Kidney glomerular epithelial cell (primary cell): ENCODE measurements around the gene CORO1A.
"Not testable (repeated sequence)": the region's sequence is repeated elsewhere in the genome, so short reads cannot be mapped to it uniquely, and the experiment has no call there.

Experiments used
- DNase-seq: peaks from one replicate; lab custom pipeline; 2025; lab: John Stamatoyannopoulos, UW

CORO1A gene

DNA sequence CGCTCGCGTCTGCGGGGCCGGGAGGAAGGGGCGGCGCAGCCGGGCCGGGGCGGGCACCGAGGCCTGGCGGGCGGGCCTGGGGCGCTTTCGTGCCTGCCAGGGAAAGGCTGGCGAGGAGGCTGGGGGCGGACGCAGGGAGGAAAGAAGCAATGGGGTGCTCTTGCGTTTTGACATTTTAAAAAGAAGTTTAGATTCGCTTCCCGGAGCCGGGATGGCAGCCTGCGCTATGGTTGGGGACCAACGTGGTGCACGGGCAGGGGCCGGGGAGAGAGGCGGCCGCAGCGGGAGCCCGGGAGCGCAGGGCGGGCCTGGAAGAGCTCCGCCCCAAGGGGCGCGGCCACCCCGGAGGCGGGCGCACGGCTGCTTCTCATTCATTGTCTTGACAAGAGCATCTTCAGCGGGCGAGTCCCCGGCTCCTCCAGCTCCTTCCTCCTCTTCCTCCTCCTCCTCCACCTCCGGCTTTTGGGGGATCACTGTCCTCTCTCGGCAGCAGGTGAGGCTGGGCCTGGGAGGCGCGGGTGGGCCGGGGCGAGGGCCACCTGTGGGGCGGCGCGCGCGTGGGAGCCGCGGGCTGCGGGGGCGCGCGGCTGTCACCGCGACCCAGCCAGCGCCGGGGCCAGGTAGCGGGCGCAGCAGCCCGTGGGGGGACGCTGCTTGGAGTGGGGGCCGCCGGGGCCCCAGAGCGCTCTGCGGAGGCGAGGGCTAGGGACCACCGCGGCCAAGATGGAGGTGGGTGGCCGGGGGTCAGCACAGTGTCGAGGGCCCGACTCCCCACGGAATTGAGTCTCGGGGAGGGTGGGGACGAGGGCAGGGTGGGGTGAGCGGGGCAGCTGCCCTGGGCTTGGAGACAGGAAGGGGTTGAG, at the start of gene CORO1A:
Gene CORO1A, plus strand, starts transcription at position 370 of the 863 bp plus-strand sequence. CDS start 1,608 bp downstream, outside the sequence.
- peak; percentile 57 for DNase-seq

DNA sequence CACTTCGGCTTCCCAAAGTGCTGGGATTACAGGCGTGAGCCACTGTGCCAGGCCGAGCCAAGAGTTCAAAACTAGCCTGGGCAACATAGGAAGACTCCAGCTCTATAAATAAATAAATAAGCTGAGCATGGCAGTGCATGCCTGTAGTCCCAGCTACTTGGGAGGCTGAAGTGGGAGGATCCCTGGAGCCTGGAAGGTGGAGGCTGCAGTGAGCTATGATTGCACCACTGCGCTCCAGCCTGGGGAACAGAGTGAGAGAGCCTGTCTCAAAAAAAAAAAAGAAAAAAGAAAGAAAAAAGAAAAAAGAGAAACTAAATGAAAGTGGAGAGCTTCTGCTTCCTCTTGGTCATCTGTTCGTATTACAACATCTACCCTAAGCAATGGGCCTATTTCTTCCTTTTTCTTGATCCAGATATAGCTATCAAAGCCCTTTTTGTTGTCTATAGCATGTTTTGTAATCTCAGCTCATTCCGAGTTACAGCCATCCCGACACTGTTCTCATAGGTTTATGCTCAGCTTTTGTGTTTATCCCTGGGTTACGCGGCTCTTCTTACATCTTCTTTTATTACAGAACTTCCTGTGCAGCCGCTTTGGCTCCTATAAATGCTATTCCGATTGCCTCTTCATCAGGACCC, 46.3 kb upstream of the CORO1A start:
- no peak for DNase-seq

DNA sequence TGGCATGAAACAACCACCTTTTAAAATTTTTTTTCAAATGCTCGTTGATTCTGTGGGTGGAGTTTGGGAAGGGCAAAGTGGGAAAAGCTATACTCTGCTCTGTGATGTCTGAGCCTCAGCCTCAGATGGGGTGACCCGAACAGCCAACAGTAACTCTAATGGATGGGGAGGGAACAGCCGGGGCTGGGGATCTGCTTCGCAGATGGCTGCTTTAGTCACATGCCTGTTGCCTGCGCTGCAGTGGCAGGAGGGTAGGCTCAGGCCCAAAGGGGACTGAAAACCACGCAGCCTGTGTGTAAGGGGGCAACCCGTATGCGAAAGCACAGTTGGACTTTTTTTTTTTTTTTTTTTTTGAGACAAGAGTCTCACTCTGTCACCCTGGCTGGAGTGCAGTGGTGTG, 45.5 kb upstream of the CORO1A start:
- no peak for DNase-seq

DNA sequence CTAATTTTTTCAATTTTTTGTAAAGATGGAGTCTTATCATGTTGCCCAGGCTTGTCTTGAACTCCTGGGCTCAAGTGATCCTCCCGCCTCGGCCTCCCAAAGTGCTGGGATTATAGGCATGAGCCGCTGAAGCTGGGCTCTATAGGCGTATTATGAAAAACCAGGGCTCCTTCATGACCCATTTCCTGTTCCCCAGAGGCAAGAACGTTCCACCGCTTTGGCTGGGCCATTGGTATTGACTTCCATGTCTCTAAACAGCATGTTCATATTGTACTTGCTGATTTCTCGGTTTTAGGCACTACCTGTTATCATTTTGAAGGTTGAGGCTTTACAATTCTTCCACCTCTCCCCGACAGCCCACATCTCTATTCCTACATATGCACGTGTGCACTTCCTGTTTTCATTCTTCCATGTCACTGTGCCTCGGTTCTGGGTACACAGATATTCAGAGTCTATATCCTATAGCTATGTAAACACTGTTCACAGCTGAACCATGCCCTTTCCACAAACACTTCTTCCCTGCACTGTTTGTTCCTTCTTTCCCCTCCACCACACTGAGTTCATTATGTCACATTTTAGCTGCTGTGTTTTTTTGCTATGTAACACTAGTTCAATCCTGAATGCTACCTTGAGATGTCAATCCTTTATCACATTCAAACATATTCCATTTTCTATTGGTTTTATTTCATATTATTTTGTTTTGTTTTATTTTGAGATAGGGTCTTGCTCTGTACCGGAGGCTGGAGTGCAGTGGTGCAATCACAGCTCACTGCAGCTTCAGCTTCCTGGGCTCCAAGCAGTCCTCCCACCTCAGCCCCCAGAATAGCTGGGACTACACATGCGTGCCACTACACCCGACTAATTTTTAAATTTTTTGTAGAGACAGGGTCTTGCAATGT, 43.6 kb upstream of the CORO1A start:
- DNase-seq: no peak

DNA sequence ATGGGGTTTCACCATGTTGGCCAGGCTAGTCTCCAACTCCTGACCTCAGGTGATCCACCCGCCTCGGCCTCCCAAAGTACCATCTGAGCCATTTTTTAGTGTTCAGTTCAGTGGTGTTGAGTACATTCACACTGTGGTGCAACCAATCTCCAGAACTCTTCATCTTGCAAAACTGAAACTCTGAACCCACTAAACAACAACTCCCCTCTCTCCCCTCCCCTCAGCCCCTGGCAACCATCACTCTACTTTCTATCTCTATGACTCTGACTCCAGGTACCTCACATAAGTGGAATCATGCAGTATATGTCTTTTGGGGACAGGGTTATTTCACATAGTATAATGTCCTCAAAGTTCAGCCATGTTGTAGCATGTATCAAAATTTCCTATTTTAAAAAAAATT, 41.7 kb upstream of the CORO1A start:
- no peak for DNase-seq

DNA sequence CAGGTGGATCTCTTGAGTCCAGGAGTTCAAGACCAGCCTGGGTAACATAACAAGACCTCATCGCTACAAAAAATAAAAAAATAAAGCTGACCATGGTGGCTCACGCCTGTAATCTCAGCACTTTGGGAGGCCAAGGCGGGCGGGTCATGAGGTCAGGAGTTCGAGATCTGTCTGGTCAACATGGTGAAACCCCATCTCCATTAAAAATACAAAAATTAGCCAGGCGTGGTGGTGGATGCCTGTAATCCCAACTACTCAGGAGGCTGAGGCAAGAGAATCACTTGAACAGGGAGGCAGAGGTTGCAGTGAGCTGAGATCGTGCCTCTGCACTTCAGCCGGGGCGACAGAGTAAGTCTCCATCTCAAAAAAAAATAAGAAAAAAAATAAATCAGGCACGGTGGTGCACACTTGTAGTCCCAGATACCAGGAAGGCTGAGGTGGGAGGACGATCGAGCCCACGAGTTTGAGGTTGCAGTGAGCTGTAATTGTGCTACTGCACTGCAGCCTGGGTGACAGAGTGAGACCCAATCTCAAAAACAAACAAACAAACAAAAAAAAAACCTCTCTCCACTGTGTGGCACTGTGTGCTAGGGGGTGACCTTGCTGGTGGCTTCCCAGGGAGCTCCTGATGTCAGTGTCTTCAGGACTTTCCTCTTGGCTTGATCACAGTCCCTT, 40.6 kb upstream of the CORO1A start:
- no peak for DNase-seq

DNA sequence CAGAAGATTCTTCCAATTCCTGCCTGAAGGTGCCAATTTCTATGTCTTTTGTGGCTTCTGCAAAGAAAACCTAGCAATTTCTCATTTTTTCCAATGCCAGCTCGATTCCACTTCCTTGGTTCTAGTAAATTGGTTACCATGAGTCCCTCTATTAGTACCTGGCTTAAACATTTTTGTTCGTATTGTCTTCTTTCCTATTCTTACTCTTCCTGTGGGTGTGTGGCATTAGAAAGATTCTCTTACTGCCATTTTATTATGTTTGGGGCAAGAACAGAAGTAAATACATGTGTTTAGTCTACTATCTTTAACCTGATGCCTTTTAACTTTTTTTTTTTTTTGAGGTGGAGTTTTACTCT, 40.1 kb upstream of the CORO1A start:
- no peak for DNase-seq

DNA sequence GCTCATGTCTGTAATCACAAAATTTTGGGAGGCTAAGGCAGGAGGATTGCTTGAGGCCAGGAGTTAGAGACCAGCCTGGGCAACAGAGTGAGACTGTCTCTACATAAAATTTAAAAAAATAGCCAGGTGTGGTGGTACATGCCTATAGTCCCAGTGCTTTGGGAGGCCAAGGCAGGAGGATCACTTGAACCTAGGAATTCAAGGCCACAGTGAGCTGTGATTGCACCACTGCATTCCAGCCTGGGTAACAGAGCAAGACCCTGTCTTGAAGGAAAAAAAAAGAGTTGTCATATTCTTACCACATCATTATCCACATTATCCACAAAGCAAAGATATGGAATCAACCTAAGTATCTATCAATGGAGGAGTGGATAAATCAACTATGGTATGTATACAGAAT, 39.4 kb upstream of the CORO1A start:
- DNase-seq: no peak

DNA sequence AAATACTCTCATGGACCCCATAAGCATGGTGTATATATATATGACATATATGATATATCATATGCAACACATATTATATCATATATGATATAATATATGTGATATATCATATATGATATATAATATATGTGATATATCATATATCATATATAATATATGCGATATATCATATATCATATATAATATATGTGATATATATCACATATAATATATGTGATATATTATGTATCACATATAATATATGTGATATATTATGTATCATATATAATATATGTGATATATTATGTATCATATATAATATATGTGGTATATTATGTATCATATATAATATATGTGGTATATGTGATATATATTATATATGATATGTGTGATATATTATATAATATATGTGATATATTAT, 38.5 kb upstream of the CORO1A start:
- no peak for DNase-seq

DNA sequence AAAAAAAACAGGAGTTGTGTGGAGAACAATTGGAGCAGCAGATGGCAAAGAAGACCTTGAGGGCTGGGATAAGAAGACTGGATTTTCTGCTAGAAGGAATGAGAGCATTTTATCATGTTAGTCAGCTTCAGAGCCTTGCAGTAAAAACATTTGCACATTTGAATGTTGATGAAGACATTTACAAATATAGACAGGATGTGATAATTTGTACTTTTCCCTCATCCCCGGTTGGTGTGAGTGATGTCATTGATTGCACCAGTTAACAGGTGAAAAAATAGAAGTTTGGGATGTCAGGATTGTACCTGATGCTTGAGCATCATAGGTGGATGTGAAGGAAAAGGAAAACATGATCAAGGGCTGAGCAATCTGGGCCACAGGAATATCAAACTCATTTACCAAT, 37.7 kb upstream of the CORO1A start:
- DNase-seq: no peak

DNA sequence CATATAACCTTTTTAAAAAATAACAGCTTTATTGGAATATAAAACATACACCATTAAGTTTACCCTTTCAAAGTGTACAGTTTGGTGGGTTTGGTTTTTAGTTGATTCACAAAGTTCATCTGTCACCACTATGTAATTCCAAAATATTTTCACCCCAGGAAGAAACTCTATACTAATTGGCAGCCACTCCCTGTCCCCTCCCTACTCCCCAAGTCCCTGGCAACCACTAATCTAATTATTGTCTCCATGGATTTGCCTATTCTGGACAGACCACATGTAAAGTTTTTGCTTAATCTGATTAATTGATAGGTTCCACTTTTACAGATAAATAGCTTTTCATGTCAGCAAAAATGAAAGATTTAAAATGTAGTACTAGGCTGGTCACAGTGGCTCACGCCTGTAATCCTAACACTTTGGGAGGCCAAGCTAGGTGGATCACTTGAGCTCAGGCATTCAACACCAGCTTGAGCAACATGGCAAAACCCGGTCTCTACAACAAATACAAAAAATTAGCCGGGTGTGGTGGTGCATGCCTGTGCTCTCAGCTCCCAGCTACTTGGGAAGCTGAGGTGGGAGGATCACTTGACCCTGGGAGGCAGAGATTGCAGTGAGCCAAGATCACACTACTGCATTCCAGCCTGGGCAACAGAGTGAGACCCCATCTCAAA, 35.4 kb upstream of the CORO1A start:
- no peak for DNase-seq

DNA sequence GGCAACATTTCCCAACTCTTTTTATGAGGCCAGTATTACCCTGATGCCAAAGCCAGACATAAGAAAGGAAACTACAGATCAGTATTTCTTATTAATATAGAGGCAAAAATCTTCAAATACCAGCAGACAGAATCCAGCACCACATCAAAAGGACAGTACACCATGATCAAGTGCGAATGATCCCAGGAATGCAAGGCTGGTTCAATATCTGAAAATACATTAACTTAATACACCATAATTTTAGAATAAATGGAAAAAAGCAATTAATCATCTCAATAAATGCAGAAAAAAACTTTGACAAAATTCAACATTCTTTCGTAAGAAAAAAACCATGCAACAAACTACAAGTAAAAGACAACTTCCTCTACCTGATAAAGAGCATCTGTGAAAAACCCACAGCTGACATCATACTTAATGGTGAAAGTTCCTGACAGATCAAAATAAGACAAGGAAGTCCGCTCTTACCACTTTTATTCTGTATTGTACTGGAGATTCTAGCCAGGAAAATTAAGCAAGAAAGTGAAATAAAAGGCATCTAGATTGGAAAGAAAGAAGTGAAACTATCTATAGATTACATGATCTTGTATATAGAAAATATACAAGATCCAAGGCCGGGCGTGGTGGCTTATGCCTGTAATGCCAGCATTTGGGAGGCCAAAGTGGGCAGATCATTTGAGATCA, 34.0 kb upstream of the CORO1A start:
- no peak for DNase-seq

DNA sequence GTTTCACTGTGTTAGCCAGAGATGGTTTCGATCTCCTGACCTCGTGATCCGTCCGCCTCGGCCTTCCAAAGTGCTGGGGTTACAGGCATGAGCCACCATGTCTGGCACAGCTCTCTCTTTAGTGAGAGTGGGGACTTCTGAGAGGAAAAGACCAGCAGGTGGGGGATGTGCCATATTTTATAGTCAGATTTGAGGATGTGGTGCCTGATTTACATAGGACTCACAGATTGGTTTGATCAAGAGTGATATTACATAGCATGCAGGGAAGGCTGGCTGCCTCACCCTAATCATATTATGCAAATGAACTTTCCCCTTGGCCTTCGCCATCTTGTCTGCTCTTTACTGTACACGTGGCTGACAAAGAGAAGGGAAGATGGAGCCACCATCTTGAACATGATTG, 32.3 kb upstream of the CORO1A start:
- no peak for DNase-seq

DNA sequence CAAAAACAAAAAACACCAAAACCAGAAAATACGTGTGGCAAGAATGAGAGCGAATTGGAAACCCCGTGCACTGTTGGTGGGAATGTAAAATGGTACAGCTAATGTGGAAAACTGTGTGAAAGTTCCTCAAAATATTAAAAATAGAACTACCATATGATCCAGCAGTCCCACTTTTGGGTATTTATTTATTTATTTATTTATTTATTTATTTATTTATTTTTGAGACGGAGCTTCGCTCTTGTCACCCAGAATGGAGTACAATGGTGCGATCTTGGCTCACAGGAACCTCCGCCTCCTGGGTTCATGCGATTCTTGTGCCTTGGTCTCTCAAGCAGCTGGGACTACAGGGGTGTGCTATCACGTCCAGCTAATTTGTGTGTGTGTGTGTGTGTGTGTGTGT, 30.9 kb upstream of the CORO1A start:
- DNase-seq: no peak

DNA sequence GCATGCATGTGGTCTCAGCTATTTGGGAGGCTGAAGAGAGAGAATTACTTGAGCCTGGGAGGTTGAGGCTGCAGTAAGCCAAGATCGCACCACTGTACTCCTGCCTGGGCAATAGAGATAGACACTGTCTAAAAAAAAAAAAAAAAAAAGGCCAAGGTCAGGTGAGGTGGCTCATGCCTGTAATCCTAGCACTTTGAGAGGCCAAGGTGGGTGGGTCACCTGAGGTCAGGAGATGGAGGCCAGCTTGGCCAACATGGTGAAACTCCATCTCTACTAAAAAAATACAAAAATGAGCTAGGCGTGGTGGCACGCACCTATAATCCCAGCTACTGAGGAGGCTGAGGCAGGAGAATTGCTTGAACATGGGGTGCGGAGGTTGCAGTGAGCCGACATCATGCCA, 28.2 kb upstream of the CORO1A start:
- DNase-seq: no peak

DNA sequence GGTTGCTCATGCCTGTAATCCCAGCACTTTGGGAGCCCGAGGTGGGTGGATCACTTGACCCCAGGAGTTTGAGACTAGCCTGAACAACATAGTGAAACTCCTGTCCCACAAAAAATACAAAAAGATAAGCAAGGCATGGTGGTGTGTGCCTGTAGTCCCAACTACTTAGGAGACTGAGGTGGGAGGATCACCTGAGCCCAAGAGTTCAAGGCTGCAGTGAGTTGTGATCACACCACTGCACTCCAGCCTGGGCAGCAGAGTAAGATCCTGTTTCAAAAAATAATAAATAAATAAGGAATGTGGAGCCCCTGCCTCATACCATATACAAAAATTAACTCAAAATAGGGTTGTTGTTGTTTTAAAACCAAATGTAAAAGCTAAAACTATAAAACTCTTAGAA, 26.2 kb upstream of the CORO1A start:
- no peak for DNase-seq

DNA sequence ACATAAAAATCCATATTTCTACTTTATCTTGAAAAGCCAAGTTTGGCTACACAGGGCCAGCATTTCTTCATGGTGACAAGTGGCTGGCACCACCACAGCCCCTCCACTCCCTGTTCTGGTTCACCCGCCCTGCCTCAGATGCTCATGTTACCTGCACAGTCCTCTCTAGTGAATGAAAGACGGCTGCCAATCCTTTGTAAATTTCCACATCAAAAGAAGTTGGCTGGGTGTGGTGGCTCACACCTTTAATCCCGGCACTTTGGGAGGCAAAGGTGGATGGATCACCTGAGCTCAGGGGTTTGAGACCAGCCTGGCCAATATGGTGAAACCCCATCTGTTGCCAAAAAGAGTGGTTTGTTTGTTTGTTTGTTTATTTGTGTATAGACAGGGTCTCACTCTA, 19.9 kb upstream of the CORO1A start:
- no peak for DNase-seq

DNA sequence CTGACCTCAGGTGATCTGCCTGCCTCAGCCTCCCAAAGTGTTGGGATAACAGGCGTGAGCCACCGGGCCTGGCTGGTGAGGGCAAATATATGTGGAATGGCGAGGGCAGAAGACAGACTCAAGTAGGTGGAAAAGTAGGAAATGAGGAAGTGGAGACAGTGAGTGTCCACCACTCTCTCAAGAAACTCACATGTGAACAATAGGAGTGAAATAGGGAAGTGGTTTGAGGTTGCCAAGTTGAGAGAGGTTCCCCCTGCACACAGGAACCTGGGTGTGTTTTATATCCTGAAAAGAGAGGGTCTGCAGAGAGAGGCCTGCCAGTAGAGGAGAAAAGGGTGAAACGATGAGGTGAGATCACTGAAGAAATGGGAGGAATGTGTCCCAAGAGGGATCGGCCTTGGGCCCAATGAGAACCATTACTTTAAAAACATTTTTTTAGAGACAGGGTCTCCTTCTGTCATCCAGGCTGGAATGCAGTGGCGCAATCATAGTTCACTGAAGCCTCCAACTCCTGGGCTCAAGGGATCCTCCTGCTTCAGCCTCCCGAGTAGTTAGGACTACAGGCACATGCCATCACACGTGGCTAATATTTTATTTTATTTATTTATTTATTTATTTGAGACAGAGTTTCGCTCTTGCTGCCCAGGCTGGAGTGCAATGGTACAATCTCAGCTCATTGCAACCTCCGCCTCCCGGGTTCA, 17.1 kb upstream of the CORO1A start:
- DNase-seq: no peak

DNA sequence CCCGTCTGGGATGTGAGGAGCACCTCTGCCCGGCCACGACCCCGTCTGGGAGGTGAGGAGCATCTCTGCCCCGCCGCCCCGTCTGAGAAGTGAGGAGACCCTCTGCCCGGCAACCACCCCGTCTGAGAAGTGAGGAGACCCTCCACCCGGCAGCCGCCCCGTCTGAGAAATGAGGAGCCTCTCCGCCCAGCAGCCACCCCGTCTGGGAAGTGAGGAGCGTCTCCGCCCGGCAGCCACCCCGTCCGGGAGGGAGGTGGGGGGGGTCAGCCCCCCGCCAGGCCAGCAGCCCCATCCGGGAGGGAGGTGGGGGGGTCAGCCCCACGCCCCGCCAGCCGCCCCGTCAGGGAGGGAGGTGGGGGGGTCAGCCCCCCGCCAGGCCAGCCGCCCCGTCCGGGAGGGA, 14.7 kb upstream of the CORO1A start:
- DNase-seq: not testable (repeated sequence)

DNA sequence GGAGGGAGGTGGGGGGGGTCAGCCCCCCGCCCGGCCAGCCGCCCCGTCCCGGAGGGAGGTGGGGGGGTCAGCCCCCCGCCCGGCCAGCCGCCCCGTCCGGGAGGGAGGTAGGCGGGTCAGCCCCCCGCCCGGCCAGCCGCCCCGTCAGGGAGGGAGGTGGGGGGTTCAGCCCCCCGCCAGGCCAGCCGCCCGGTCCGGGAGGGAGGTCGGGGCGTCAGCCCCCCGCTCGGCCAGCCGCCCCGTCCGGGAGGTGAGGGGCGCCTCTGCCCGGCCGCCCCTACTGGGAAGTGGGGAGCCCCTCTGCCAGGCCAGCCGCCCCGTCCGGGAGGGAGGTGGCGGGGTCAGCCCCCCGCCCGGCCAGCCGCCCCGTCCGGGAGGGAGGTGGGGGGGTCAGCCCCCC, 14.0 kb upstream of the CORO1A start:
- DNase-seq: not testable (repeated sequence)
